HCT116 (cell line): ENCODE results near the gene MRPL41. TPM values are rescaled to one million over a fixed set of nuclear protein-coding genes. Genes with fewer than 3 reads are reported as not detected.

Source experiments
- ATAC-seq: fragments of 200-7000 bp; cut with Tn5 transposase; 2 replicates; pipeline ENCODE4 v1.9.1; 2020; ENCODE audit warnings: mild to moderate bottlenecking, moderate library complexity
- BruUV-seq: library from RNA; stranded (reverse); fragments of 400-500 nt; replicated peaks from 2 replicates; lab custom pipeline; 2021; lab: Mats Ljungman, UMichigan
- CTCF ChIA-PET: fragments of 300-600 bp; sonication (Branson Sonifier 250); formaldehyde crosslinking; loops from one replicate; lab custom pipeline; 2021; ENCODE audit warnings: antibody characterized with exemption; lab: Charles Lee
- POLR2A ChIA-PET: fragments of 300-600, 350-600 bp; sonication (Branson Sonifier 250); formaldehyde crosslinking; loops from one replicate; lab custom pipeline; 2021; ENCODE audit warnings: antibody characterized with exemption; lab: Charles Lee
- RAD21 ChIA-PET, 2 experiments: fragments of 300-600 bp; sonication (Branson Sonifier 250); formaldehyde crosslinking; loops; one replicate each; lab custom pipeline; 2023; ENCODE audit warnings: low total read pairs in 2 of 2; ENCODE audit not compliant: uncharacterized antibody in 2 of 2, unreplicated experiment in 2 of 2, low non-redundant PET in 1 of 2; lab: Charles Lee
- DNase-seq: peaks from one replicate; pipeline ENCODE4 v3.0.0-alpha.2; 2010; ENCODE audit warnings: low read depth, low spot score
- H2AFZ ChIP-seq: fragments of 200-600 bp; shearing (Covaris generic), sonication (generic); 2 replicates; pipeline ENCODE4 v1.6.1; 2017; ENCODE audit warnings: low read depth, mixed run types, mixed read lengths, antibody characterized with exemption, low read length; ENCODE audit not compliant: poor library complexity, severe bottlenecking
- H3K27ac ChIP-seq: 2 replicates; pipeline ENCODE4 v1.5.1; 2012; ENCODE audit warnings: low read depth, low read length
- H3K27me3 ChIP-seq: fragments of 200-600 bp; sonication (generic); 2 replicates; pipeline ENCODE4 v1.6.1; 2016; ENCODE audit warnings: mixed run types, low read length, mixed read lengths; ENCODE audit not compliant: insufficient read depth
- H3K36me3 ChIP-seq, 2 experiments: fragments of 200-500 bp in 1 of 2; fragments of 200-600 bp in 1 of 2; sonication (Bioruptor generic) in 1 of 2; sonication (generic) in 1 of 2; 2 replicates each; pipeline versions ENCODE4 v1.5.1 to v1.6.1; 2014 to 2016; ENCODE audit warnings: low read length in 2 of 2, inconsistent platforms in 1 of 2, mixed read lengths in 1 of 2, mixed run types in 1 of 2; ENCODE audit not compliant: insufficient read depth in 2 of 2, control insufficient read depth in 1 of 2
- H3K4me1 ChIP-seq, 2 experiments: fragments of 200-600 bp in 1 of 2; sonication (generic) in 1 of 2; 2 replicates each; pipeline versions ENCODE4 v1.5.1 to v1.6.1; 2012 to 2017; ENCODE audit warnings: low read length in 2 of 2, inconsistent platforms in 1 of 2, mild to moderate bottlenecking in 1 of 2, mixed read lengths in 1 of 2, mixed run types in 1 of 2, moderate library complexity in 1 of 2; ENCODE audit not compliant: insufficient read depth in 2 of 2, control insufficient read depth in 1 of 2
- H3K4me2 ChIP-seq: fragments of 200-600 bp; sonication (generic); 2 replicates; pipeline ENCODE4 v1.6.1; 2017; ENCODE audit warnings: mixed run types, low read length, mixed read lengths
- H3K4me3 ChIP-seq, 2 experiments: fragments of 200-600 bp in 1 of 2; sonication (generic) in 1 of 2; replicated peaks in 1 of 2; 2 replicates each; pipeline ENCODE4 v1.5.1; 2011 to 2016; ENCODE audit warnings: low read length in 2 of 2, control low read depth in 1 of 2, low read depth in 1 of 2, mild to moderate bottlenecking in 1 of 2, mixed read lengths in 1 of 2, mixed run types in 1 of 2
- H3K79me2 ChIP-seq: fragments of 200-600 bp; sonication (generic); 2 replicates; pipeline ENCODE4 v1.6.1; 2017; ENCODE audit warnings: mild to moderate bottlenecking, mixed run types, low read length, moderate library complexity, mixed read lengths; ENCODE audit not compliant: insufficient read depth
- H3K9ac ChIP-seq: fragments of 200-600 bp; sonication (generic); 2 replicates; pipeline ENCODE4 v1.6.1; 2016; ENCODE audit warnings: low read length, mixed read lengths
- H3K9me2 ChIP-seq: fragments of 200-600 bp; sonication (generic), shearing (Covaris generic); 2 replicates; pipeline ENCODE4 v1.6.1; 2017; ENCODE audit warnings: mixed run types, mild to moderate bottlenecking, moderate library complexity; ENCODE audit not compliant: insufficient read depth
- H3K9me3 ChIP-seq, 2 experiments: fragments of 200-500 bp in 1 of 2; fragments of 200-600 bp in 1 of 2; sonication (Bioruptor generic) in 1 of 2; sonication (generic) in 1 of 2; 2 replicates each; pipeline ENCODE4 v1.6.1; 2014 to 2017; ENCODE audit warnings: low read length in 2 of 2, mixed read lengths in 2 of 2, inconsistent platforms in 1 of 2, low read depth in 1 of 2, mild to moderate bottlenecking in 1 of 2, mixed run types in 1 of 2, moderate library complexity in 1 of 2; ENCODE audit not compliant: control insufficient read depth in 1 of 2, insufficient read depth in 1 of 2
- H4K20me1 ChIP-seq: fragments of 200-600 bp; sonication (generic), shearing (Covaris generic); 2 replicates; pipeline ENCODE4 v1.6.1; 2017; ENCODE audit warnings: mixed run types, mild to moderate bottlenecking, moderate library complexity; ENCODE audit not compliant: insufficient read depth
- ATF3 ChIP-seq: IDR thresholded peaks from 2 replicates; pipeline ENCODE4 v1.6.1; 2012
- CBX3 ChIP-seq: IDR thresholded peaks from 2 replicates; pipeline ENCODE4 v1.6.1; 2012; ENCODE audit warnings: low read depth
- CEBPB ChIP-seq: IDR thresholded peaks from 2 replicates; pipeline ENCODE4 v1.6.1; 2012; ENCODE audit warnings: low read depth
- ELF1 ChIP-seq: IDR thresholded peaks from 2 replicates; pipeline ENCODE4 v1.6.1; 2012; ENCODE audit warnings: low read depth, borderline replicate concordance
- EZH2phosphoT487 ChIP-seq: fragments of 200-600 bp; IDR thresholded peaks from 2 replicates; pipeline ENCODE4 v1.6.1; 2018; ENCODE audit warnings: antibody characterized with exemption, borderline replicate concordance
- FOSL1 ChIP-seq: IDR thresholded peaks from 2 replicates; pipeline ENCODE4 v1.6.1; 2012; ENCODE audit warnings: low read depth
- POLR2A ChIP-seq: IDR thresholded peaks from 2 replicates; pipeline ENCODE4 v1.7.0; 2011; ENCODE audit warnings: borderline replicate concordance; ENCODE audit not compliant: insufficient read depth, insufficient read length; ENCODE audit errors: extremely low read depth
- POLR2AphosphoS5 ChIP-seq: IDR thresholded peaks from 2 replicates; pipeline ENCODE4 v1.6.1; 2011; ENCODE audit warnings: mild to moderate bottlenecking, low read depth, low read length, moderate library complexity
- RAD21 ChIP-seq: IDR thresholded peaks from 2 replicates; pipeline ENCODE4 v1.6.1; 2012; ENCODE audit warnings: low read depth, mild to moderate bottlenecking
- SP1 ChIP-seq: IDR thresholded peaks from 2 replicates; pipeline ENCODE4 v1.6.1; 2012; ENCODE audit warnings: low read depth
- SRF ChIP-seq: IDR thresholded peaks from 2 replicates; pipeline ENCODE4 v1.6.1; 2012; ENCODE audit warnings: low read depth
- TCF7L2 ChIP-seq: IDR thresholded peaks from 2 replicates; pipeline ENCODE4 v1.7.0; 2011; ENCODE audit warnings: borderline replicate concordance, inconsistent platforms; ENCODE audit not compliant: insufficient read depth, insufficient read length; ENCODE audit errors: extremely low read depth
- YY1 ChIP-seq: IDR thresholded peaks from 2 replicates; pipeline ENCODE4 v1.6.1; 2011; ENCODE audit warnings: low read length, low read depth, moderate library complexity, mild to moderate bottlenecking; ENCODE audit not compliant: insufficient replicate concordance; ENCODE audit errors: extremely low read depth
- ZBTB33 ChIP-seq: IDR thresholded peaks from 2 replicates; pipeline ENCODE4 v1.6.1; 2011; ENCODE audit warnings: mild to moderate bottlenecking, low read length, moderate library complexity; ENCODE audit not compliant: insufficient replicate concordance; ENCODE audit errors: extremely low read depth
- ZFX ChIP-seq: fragments of 450-650 bp; IDR thresholded peaks from 2 replicates; pipeline ENCODE4 v1.6.1; 2017
- ZNF274 ChIP-seq: fragments of 200-500 bp; sonication (Bioruptor generic); IDR thresholded peaks from 2 replicates; pipeline ENCODE4 v1.6.1; 2014; ENCODE audit warnings: mild to moderate bottlenecking, low read depth, low read length, inconsistent platforms
- intact Hi-C: fragments of 100-400 bp; cut with micrococcal nuclease; formaldehyde crosslinking; loops from 2 replicates; pipeline ENCODE4 v1.10.0; 2022
- total RNA-seq: library from RNA; stranded (reverse); gene quantifications from one replicate; pipeline ENCODE4 v1.2.1, GENCODE V29; 2021; ENCODE audit not compliant: unreplicated experiment
- TF ChIP-seq, protein P1 (sequence below): IDR thresholded peaks from 2 replicates; pipeline ENCODE4 v1.6.1; 2012
- TF ChIP-seq, protein P2 (sequence below): IDR thresholded peaks from 2 replicates; pipeline ENCODE4 v1.6.1; 2012; ENCODE audit warnings: low read depth

Gene MRPL41
- total RNA-seq, 1 experiment from 2014 or later: 69.5 TPM

DNA sequence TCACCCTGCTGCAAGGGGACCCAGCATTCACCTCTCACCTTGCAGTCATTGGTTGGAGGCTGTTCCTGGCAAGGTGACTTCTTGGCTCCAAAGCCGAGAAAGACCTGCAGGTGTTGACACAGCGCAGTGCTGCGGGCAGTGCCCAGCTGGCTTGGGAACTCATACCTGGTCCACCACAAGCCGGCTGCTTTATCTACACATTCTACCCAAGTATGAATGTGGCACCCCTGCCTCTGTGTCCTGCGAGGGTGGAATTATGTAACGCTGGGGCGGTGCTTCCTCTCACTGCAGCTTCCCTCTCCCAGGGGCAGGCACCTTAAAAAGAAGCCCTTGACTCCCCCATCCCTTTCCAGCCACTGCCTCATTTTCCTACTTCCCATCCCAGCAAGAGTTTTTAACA, 41.1 kb downstream of the MRPL41 start:
- peaks cover 21% of the 10 kb centered on the region for H3K79me2 ChIP-seq
- ChIA-PET POLR2A (no interaction called here), CTCF (no interaction called here), RAD21 (no interaction called here)
- H3K9me3 ChIP-seq: no peaks in the 10 kb centered on the region
- no peaks in the 10 kb centered on the region for H4K20me1 ChIP-seq
- no peak overlapping the region for H3K4me2 ChIP-seq
- H2AFZ ChIP-seq: no peak overlapping the region
- H3K36me3 ChIP-seq: peaks cover 3 to 15% of the 10 kb centered on the region in 2 experiments; a peak in 3 of 4 replicates
- no peaks in the 10 kb centered on the region for H3K9me2 ChIP-seq
- TF ChIP-seq YY1: no peak
- no peak for TF ChIP-seq EZH2phosphoT487
- no peak for TF ChIP-seq SP1
- TF ChIP-seq, protein P1, sequence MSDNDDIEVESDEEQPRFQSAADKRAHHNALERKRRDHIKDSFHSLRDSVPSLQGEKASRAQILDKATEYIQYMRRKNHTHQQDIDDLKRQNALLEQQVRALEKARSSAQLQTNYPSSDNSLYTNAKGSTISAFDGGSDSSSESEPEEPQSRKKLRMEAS: no peak
- TF ChIP-seq ELF1: no peak
- no peak for TF ChIP-seq FOSL1
- TF ChIP-seq ZNF274: no peak
- no peak for TF ChIP-seq TCF7L2
- no peak for TF ChIP-seq POLR2AphosphoS5
- TF ChIP-seq POLR2A: no peak
- no peak for TF ChIP-seq CEBPB
- TF ChIP-seq, protein P2, sequence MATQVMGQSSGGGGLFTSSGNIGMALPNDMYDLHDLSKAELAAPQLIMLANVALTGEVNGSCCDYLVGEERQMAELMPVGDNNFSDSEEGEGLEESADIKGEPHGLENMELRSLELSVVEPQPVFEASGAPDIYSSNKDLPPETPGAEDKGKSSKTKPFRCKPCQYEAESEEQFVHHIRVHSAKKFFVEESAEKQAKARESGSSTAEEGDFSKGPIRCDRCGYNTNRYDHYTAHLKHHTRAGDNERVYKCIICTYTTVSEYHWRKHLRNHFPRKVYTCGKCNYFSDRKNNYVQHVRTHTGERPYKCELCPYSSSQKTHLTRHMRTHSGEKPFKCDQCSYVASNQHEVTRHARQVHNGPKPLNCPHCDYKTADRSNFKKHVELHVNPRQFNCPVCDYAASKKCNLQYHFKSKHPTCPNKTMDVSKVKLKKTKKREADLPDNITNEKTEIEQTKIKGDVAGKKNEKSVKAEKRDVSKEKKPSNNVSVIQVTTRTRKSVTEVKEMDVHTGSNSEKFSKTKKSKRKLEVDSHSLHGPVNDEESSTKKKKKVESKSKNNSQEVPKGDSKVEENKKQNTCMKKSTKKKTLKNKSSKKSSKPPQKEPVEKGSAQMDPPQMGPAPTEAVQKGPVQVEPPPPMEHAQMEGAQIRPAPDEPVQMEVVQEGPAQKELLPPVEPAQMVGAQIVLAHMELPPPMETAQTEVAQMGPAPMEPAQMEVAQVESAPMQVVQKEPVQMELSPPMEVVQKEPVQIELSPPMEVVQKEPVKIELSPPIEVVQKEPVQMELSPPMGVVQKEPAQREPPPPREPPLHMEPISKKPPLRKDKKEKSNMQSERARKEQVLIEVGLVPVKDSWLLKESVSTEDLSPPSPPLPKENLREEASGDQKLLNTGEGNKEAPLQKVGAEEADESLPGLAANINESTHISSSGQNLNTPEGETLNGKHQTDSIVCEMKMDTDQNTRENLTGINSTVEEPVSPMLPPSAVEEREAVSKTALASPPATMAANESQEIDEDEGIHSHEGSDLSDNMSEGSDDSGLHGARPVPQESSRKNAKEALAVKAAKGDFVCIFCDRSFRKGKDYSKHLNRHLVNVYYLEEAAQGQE: no peak
- TF ChIP-seq CBX3: no peak
- TF ChIP-seq ZFX: no peak
- TF ChIP-seq ZBTB33: no peak
- TF ChIP-seq SRF: no peak
- no peak for TF ChIP-seq ATF3
- no peak for TF ChIP-seq RAD21
- no peak for ATAC-seq
- no TSS peak for BruUV-seq
- peaks cover 11 to 24% of the 10 kb centered on the region in 2 experiments; a peak in 2 of 4 replicates for H3K4me1 ChIP-seq
- H3K27ac ChIP-seq: no peak overlapping the region
- H3K9ac ChIP-seq: no peak overlapping the region
- intact Hi-C loops: no loop called here
- no peak overlapping the region for H3K4me3 ChIP-seq
- H3K27me3 ChIP-seq: no peaks in the 10 kb centered on the region
- DNase-seq: no peak
